Measurements from ENCODE around the gene LSM3.

Gene LSM3

DNA sequence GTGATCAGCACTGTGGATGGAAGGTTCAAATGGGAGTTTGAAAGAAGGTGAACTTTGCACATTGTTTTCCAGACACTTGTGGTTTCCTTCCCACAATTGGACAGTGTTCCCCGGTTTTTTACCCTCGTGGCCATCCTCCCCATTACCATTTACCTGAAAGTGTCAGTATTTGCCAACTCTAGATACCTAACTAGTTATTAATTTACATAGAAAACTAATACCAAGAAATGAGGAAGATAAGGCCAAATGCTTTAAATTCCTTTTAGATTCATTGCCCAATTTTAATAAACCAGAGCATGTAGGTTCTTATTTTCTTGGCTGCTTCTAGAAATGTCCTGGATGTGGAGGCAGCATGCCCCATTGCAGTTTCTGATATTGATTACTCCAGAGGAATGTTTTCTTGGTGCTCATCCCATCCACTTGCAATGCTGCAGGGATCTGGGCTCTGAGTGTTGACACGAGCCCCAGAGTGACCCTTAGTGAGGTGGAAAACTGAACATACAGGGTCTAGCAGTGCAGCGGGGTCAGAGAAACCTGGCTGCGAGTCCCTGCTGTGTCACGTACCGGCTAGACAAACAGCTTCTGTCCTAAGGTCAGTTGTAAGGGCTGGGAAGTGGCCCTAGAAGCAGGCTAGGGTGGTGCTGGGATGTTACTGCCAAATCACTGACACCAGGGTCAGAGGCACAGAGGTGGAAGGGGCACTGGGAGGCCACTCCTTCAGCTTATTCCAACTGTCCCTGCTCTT is 23.5 kb downstream of the LSM3 start:
- DNase-seq = no peak

DNA sequence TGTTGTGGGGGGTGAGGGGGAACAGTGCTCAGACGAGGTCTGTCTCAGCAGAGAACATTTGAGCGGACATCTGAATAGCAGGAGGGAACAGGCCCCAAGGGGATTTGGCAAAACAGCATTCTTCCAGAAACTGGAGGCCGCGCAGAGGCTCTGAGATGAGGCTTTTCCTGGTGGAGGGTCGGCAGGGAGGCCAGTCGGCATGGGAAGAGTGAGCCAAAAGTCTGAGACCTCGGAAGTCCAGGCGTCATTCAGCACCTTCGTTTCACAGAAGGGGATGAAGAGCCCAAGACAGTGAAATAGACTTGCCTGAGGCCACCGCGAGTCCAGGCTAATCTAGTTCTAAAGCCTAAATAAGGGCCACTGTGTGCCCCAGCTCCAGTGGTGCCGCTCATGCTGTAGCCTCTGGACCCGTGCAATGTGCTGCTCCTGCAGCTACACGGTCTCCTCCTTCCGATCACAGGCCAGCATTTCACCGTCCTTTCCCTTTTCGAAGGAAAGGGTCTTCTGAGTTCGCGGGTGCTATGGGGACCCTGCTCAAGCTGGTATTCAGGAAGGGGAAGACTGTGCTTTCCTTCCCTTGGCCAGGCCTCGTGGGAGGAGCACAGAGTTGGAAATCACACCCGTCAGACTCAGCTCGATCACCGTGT is 24.4 kb downstream of the LSM3 start:
- no peak for DNase-seq

DNA sequence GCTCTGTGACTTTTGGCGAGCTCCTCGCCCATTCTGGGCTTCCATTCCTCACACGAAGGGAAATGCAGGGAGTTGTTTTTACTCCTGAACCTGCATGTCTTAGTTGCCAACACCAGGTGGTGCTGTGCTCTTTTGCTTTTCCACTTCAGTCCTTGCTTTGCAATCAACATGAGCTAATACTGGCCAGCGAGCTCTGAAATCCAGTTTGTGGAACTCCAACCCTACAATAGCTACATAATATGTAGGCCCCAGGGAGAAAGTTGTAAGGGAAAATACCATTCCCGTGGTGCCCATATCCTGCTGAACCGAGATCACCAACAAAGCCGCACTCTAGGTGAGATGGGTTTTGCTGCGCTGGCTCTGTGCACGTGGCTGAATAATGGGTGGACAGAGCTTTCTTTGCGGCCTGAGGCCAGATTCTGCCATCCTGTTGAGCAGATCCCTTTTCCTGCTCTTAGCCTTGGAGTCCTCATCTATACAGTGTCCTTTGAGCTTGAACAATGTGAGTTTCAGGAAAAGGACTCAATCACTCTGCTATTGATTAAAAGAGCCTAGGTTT is 25.0 kb downstream of the LSM3 start:
- DNase-seq = peak in 12 of 14 donors; percentile 16 to 59 (median 36)

DNA sequence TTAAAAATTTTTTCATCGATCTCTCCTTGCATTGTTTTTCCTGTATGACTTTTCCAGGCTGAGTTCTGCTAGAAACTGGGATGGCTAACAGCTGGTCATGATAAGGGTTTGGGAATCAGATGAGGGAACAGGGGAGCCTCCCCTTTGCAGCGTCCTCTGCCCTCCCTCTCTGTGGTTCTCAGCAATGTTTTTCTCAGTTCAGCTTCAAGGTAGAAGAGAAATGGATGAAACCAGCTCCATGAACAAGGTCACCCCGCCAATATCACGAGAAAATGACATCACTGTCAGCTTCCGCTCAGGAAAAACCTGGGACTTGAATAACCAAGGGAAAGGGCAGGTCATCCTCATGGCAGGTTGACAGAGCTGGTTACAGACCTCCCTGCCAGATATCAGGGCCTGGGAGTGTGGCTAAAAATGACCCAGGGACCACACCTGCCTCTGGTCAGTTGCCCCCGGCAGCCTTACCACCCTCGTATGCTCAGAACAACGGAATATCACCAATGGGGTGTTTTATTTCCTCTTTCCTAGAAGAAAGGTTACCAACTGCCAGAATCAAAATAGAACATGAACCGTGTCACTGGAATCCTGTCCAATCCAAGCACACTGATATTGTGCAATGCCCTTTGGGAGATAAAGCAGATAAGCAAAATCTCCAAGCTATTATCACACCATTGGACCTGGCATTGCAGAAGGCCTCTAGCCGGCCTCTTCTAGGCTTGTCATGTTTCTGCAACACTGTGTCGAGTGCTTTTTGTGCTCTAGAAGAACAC is 26.1 kb downstream of the LSM3 start:
- no peak for DNase-seq

DNA sequence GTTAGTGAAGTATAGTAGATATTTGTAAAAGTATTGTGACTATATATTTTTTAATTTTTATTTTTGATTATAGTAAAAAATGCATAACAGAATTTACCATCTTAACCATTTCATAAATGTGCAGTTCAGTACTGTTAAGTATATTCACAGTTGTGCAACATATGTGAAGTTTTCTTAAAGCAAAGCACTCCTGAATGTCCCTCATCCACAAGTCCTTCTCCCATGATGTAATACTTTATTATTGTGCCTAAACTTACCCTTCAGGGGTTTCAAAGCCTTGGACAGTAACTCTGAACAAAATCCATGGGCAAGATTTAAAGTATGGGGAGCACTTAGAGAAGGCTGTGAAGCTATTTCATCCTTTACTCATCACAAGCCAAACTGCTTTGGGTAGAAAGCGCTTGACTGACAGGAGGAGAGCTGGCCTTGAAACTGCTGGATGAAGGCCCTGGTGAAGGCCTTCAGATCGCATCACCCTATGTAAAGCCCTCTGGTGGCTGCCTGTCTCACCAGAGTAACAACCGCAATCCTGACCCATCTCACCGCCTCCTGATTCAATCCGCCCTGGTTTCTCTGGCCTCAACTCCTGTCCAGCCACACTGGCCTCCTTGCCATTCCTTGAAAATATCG is 28.0 kb downstream of the LSM3 start:
- DNase-seq = no peak

DNA sequence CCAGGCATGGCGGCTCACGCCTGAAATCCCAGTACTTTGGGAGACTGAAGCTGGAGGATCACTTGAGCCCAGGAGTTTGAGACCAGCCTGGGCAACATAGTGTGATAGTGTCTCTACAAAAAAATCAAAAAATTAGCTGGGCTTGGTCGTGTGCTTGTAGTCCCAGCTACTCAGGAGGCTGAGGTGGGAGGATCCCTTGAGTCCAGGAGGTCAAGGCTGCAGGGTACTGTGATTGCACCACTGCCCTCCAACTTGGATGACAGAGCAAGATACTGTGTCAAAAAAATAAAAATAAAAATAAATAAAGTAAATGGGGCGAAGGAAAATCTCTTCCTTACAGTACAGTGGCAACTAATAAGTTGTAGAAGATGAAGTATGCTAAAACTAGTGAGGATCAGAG is 29.6 kb downstream of the LSM3 start:
- DNase-seq = no peak

DNA sequence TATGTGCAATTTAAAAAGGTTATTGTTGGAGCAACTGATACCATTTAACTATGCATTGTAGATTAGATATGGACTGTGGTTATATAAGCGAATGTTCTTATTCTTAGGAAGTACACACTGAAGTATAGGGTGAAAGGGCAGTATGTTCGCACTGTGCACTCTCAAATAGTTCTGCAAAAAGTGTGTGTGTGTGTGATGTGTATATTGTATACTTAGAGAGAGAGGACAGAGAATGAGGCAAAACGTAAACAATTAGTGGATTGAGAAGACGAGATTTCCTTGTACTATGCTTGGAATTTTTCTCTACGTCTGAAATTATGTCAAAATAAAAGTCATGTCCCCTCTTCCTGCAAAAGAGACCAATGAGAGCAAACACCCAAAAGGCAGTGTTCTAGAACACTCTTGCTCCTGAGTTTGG is 30.4 kb downstream of the LSM3 start:
- no peak for DNase-seq

DNA sequence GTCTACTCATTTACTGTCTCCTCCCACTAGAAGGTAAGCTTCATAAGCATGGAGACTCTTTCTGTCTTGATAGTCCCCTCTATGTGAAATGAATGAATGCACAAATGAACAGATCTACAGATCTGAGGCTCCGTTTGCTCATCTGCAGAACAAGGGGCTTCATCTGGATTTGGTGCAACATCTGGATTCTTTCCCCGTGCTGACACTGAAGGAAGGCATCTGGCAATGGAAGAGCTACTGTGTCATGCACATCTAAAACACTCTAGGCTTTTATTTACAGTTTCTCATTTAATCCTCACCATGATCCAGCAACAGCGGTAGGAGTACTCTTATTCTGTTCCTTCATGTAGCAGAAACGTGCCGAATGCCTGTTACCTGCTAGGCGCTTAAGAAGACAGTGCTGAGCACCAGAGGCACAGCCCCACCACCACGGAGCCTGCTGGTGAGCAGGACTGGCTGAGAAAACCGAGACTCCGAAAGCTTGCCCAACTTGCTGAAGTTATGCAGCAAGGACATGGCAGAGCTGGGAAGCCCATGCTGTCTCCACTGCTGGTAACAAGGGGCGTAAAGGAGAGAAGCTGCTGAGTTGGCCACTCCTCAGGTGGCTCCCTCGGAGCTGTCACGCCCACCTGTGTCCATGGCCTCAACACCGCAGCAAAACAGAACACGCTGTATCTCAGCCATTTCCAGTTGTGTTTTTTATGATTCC is 31.1 kb downstream of the LSM3 start:
- no peak for DNase-seq

DNA sequence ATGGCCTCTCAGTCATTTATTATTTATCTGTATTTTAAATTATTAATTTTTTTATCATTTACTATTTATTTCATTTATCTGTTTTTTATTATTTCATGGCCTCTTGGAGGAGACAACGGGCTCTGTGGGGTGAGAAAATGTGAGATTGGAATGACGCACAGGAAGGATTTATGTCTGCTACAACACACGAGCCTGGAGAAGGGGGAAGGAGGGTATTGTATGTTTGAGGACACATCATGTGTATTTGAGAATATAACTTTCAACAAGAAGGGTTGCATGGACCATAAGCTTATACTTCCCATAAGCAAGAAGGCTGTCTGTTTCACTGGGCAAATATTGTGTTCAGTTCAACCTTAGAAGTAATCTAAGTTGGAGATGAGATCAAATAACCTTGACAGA is 31.7 kb downstream of the LSM3 start:
- DNase-seq = no peak

DNA sequence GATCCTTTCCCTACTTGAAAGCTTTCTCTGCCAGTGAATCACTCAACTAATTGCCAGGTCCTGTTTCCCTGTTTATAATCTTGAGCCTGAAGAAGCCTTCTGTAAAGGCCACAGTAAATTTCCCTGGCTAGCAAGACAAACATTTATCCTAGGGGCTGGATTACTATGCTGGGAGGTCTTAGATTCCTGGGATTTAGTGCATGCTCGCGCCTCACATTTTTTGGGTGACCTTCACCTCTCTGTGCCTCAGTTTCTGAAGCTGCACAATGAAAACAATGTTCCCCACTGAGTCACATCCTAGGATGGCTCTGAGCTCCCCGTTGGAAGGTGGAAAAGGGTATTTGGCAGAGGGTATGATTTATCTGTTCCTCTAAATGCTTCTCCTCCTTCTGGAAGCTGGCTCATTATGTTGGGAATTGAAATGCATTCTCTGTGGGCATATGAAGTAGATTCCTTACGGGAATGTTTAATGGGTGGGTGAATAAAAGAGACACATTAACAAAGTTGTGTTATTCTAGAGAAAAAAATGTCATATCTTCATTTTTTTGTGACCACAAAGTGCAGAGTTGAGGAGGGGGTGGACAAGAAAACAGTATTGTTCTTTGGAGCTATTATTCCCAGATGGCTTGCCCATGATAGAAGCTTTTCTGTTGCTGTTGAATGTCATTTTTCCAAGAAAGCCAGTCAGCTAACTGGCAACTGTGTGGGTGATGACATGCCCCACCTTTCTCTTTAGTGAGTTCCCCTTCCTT is 32.4 kb downstream of the LSM3 start:
- DNase-seq = no peak

DNA sequence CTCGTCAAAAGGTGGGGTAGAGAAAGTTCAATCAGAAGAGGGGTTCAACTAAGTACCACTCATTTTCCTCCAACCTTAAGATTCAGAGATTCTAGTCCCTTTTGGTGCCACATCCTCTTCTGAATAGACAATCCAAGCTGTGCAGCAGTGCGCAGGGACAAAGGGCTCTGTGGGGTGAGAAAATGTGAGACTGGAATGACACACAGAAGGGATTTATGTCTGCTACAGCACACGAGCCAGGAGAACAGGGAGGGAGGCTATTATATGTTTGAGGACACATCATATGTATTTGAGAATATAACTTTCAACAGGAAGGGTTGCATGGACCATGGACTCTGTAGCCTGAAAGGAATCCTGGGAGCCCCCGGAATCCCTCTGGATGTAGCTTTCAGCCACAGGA is 33.0 kb downstream of the LSM3 start:
- no peak for DNase-seq

DNA sequence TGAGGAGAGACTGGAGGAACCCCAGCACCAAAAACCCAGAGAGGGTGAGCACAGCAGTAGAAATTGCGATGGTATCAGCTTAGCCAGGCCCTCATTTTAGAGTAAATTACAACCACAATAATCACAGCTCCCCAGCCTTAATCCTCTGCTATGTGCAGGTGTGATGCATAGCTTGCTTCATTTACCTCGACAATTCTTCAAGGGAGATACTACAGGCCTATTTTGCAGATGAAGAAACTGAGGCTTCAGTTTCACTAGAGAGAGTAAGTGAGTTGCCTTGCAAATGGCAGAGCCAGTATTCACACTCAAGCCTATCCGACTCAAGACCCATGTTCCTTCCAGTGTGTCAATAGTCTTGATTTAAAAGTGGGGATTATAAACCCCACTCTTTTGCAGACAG is 33.4 kb downstream of the LSM3 start:
- DNase-seq = no peak

DNA sequence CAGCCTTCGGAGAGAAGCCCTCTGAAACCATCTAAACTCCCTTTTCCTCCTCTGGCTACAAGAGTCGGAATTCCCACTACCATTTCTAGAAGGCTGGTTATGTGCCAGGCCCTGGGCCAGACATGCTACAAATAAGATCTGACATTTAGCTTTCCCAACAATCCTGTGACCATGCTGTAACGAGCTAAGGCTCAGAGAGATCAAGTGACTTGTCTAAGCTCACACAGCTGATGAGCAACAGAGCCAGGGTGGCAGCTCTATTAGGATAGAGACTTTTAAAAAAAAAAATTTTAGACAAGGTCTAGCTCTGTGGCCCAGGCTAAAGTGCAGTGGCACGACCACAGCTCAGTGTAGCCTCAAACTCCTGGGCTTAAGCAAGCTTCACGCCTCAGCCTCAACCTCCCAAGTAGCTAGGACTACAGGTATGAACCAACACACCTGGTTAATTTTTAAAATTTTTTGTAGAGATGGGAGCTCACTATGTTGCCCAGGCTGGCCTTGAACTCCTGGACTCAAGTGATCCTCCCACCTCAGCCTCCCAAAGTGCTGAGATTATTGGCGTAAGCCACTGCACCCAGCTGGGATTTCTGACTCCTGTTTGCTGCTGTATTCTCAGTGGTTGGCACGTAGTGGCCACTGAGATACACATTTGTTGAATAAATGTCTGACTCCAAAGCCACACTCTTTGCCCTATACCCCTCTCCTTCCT is 34.6 kb downstream of the LSM3 start:
- DNase-seq = no peak

DNA sequence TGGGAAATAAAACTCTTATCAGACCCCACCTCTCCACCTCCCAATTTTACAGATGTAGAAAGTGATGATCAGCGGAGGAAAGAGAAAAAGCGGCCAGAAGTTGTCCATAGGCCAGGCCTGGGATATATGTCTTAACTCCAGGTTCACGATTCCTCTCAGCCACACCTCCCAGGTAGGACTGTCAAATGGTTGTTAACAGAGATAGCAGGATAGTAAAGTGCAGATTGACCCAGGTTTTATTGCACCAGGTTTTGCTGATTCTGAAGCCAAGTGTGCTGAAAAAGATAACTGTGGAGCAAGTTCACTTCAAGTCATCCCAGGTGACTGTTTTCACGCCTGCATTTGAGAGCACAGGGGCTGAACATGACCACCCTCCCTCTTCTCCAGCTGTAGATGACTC is 36.1 kb downstream of the LSM3 start:
- DNase-seq = no peak

DNA sequence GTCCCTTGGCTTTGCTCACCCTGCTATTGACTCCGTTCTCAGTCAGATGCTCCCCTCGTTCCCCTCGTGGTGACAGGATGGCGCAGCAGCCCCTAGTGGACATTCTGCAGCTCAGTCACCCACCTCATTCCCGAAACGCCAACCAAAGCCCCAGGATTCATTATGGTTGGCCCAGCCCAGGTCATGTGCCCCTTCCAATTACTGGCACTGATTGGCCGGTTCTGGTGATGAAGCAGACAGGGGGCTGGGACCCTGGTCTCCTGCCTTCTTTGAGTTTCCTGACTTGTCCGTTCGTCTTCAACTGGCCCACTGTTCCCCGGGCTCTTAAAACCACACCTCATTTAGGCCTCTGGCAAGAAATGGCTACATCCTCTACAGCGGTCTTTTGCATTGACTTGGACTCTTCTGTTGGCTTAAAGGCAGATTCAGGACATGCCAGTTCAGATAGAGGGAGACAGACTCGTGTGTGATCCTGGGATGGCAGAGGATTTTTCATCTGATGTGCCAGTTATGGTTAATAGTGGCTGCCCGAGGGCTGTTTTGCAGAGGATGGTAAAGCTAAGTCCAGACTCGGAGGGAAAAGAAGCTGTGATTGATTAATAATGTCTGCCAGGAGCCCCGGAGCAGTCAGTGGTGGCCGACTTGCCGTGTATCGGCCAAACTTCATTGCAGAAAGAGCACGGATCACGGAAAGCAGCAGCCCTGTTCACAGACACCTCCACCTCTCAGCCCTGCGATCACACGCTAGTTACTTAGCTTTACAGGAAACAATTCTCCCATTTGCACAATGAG is 37.8 kb downstream of the LSM3 start:
- peak in 12 of 14 donors; percentile 10 to 80 (median 49) for DNase-seq

DNA sequence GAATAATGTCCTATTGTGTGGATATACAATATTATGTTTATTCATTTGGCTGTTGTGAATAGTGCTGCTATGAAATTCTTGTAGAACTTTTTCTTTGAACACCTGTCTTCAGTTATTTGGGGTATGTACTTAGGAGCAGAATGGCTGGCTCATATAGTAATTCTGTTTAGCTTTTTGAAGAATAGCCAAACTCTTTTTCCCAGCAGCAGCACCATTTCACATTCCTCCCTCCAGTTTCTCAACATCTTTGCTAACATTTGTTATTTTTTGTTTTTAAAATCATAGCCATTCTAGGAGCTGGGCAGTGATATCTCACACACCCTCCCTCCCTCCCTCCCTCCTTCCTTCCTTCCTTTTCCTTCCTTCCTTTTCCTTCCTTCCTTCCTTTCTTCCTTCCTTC is 39.7 kb downstream of the LSM3 start:
- no peak for DNase-seq

DNA sequence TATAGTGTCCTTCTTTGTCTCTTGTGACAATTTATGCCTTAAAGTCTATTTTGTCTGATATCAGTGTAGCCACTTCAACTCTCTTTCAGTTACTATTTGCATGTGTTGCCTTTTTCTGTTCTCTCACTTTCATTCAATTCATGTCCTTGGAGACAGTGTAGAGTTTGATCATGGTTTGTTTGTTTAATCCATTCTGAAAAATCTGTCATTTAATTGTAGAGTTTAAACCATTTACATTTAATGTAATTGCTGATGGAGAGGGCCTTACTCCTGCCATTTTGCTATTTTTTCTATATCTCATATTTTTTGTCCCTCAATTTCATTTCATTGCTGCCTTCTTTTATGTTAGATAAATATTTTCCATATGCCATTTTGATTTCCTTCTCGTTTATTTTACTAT is 42.3 kb downstream of the LSM3 start:
- DNase-seq = no peak

DNA sequence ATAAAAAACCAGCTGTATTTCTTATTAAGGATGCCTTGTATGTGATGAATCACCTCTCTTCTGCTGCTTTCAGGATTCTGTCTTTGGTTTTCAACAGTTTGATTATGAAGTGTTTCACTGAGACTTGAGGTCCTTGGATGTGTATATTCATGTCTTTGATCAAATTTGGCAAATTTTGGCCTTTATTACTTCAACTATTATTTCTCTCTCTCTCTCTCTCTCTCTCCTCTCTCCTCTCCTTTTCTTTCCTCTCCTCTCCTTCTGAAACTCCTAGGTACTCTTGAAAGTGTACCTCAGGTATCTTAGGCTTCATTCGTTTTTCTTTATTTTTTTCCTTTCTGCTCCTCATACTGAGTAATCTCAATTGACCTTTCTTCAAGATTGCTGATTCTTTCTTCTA is 43.3 kb downstream of the LSM3 start:
- no peak for DNase-seq

DNA sequence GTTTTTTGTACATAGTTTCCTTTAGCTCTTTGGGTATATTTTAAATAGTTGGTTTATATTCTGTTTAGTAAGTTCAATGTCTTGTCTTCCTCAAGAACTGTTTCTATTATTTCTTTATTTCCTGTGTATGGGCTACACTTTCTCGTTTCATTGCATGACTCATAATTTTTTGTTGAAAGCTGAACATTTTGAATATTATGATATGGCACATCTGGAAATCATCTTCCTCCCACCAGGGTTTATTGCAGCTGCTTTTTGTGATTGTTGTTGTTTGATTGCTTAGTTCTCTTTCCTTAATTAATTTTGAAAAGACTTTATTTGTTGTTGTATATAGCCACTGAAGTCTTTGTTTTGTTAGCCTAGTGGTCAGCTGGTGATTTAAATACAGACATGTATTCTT is 43.8 kb downstream of the LSM3 start:
- no peak for DNase-seq

All from C1 segment of cervical spinal cord (tissue), 14 donors.